OCI-LY3 (cell line): ENCODE results near the gene MASP1.

ENCODE experiments used
- H2AFZ ChIP-seq: fragments of 200-600, 300-600 bp; shearing (Covaris generic); 2 replicates; pipeline ENCODE4 v1.6.0; 2014; ENCODE audit warnings: antibody characterized with exemption, low read depth, low read length
- H3K27ac ChIP-seq: fragments of 200-600, 300-600 bp; sonication (generic); 2 replicates; pipeline ENCODE4 v1.5.1; 2014; ENCODE audit warnings: mild to moderate bottlenecking, low read length, moderate library complexity, mixed read lengths
- H3K27me3 ChIP-seq: fragments of 200-600, 300-600 bp; sonication (generic); 2 replicates; pipeline ENCODE4 v1.6.1; 2014; ENCODE audit warnings: low read depth, low read length, mixed read lengths
- H3K36me3 ChIP-seq: fragments of 200-600, 300-600 bp; sonication (generic); replicated peaks from 2 replicates; pipeline ENCODE3; 2014; ENCODE audit warnings: low read depth, low read length, mixed read lengths
- H3K4me1 ChIP-seq: fragments of 300-600, 200-600 bp; sonication (generic); 2 replicates; pipeline ENCODE4 v1.6.1; 2014; ENCODE audit warnings: low read length, mixed read lengths
- H3K4me2 ChIP-seq: fragments of 200-600, 300-600 bp; sonication (generic); 2 replicates; pipeline ENCODE4 v1.6.1; 2014; ENCODE audit warnings: low read length, mixed read lengths
- H3K4me3 ChIP-seq: fragments of 300-600, 200-600 bp; sonication (generic); 2 replicates; pipeline ENCODE4 v1.5.1; 2014; ENCODE audit warnings: antibody characterized with exemption, mild to moderate bottlenecking, low read length, moderate library complexity
- H3K79me2 ChIP-seq: fragments of 300-600, 200-600 bp; shearing (Covaris generic); 2 replicates; pipeline ENCODE4 v1.6.1; 2014; ENCODE audit warnings: mild to moderate bottlenecking, low read length, mixed read lengths
- H3K9ac ChIP-seq: fragments of 300-600, 200-600 bp; shearing (Covaris generic); 2 replicates; pipeline ENCODE4 v1.6.0; 2014; ENCODE audit warnings: mild to moderate bottlenecking, low read length, moderate library complexity
- H3K9me3 ChIP-seq: fragments of 200-600, 300-600 bp; shearing (Covaris generic); 2 replicates; pipeline ENCODE4 v1.6.1; 2014; ENCODE audit warnings: low read length, mixed read lengths; ENCODE audit not compliant: insufficient read depth
- H4K20me1 ChIP-seq: fragments of 200-600, 300-600 bp; sonication (generic); 2 replicates; pipeline ENCODE4 v1.6.1; 2016; ENCODE audit warnings: low read length, mixed read lengths; ENCODE audit not compliant: insufficient read depth
- CTCF ChIP-seq: fragments of 200-600, 300-600 bp; sonication (generic); IDR thresholded peaks from 2 replicates; pipeline ENCODE4 v1.5.1; 2014; ENCODE audit warnings: antibody characterized with exemption, low read length, low read depth
- EZH2phosphoT487 ChIP-seq: fragments of 200-600 bp; shearing (Covaris generic); IDR thresholded peaks from 2 replicates; pipeline ENCODE4 v1.6.1; 2018; ENCODE audit warnings: antibody characterized with exemption, mixed run types, low read depth

The MASP1 gene

GRCh38 chr3:187213616-187214015, 77.9 kb downstream of the MASP1 start:
- Histone ChIP-seq H4K20me1 (no peaks in the 10 kb centered on the region), H3K27me3 (peaks cover 4% of the 10 kb centered on the region; the same call in 1 of the 2 replicates), H2AFZ (no peak overlapping the region), H3K4me3 (no peak overlapping the region), H3K79me2 (no peaks in the 10 kb centered on the region), H3K4me1 (no peaks in the 10 kb centered on the region), H3K9ac (no peak overlapping the region), H3K27ac (no peak overlapping the region), H3K36me3 (no peaks in the 10 kb centered on the region), H3K9me3 (no peaks in the 10 kb centered on the region), H3K4me2 (no peak overlapping the region)
- TF ChIP-seq CTCF (no peak), EZH2phosphoT487 (no peak)

GRCh38 chr3:187212705-187213104, 78.8 kb downstream of the MASP1 start:
- no peak overlapping the region for H3K9ac ChIP-seq
- H3K4me2 ChIP-seq = no peak overlapping the region
- no peaks in the 10 kb centered on the region; the same call in 1 of the 2 replicates for H3K27me3 ChIP-seq
- TF ChIP-seq EZH2phosphoT487 = no peak
- TF ChIP-seq CTCF = no peak
- H3K36me3 ChIP-seq = no peaks in the 10 kb centered on the region
- H3K79me2 ChIP-seq = no peaks in the 10 kb centered on the region
- no peaks in the 10 kb centered on the region for H3K4me1 ChIP-seq
- no peak overlapping the region for H3K27ac ChIP-seq
- no peak overlapping the region for H3K4me3 ChIP-seq
- no peak overlapping the region for H2AFZ ChIP-seq
- H3K9me3 ChIP-seq = no peaks in the 10 kb centered on the region
- H4K20me1 ChIP-seq = no peaks in the 10 kb centered on the region

DNA sequence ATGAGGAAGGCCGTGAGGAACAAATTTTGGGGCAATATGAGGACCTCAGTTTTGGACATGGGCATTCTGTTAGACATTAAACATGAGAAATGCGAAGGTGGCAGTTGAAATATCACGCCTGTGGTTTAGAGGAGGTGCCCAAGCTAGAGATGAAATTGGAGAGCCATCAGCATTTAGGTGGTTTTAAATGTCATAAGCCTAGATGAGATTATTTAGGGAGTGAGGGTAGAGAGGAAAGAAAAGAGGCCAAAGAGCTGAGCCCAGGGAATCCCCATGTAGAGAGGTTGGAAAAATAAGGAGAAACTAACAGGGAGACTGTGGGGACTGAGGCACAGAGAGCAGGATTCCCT, 79.4 kb downstream of the MASP1 start:
- TF ChIP-seq CTCF = no peak
- no peak for TF ChIP-seq EZH2phosphoT487
- Histone ChIP-seq H3K9me3 (no peaks in the 10 kb centered on the region), H3K27me3 (no peaks in the 10 kb centered on the region; the same call in 1 of the 2 replicates), H4K20me1 (no peaks in the 10 kb centered on the region), H3K4me1 (no peaks in the 10 kb centered on the region), H3K36me3 (no peaks in the 10 kb centered on the region), H3K27ac (no peak overlapping the region), H3K4me2 (no peak overlapping the region), H3K9ac (no peak overlapping the region), H2AFZ (no peak overlapping the region), H3K79me2 (no peaks in the 10 kb centered on the region), H3K4me3 (no peak overlapping the region)

GRCh38 chr3:187211532-187212195, 79.9 kb downstream of the MASP1 start:
- Histone ChIP-seq H3K9ac (no peak overlapping the region), H3K36me3 (no peaks in the 10 kb centered on the region), H4K20me1 (no peaks in the 10 kb centered on the region), H3K27ac (no peak overlapping the region), H3K79me2 (no peaks in the 10 kb centered on the region), H3K4me1 (no peaks in the 10 kb centered on the region), H3K4me3 (no peak overlapping the region), H3K27me3 (no peaks in the 10 kb centered on the region; the same call in 1 of the 2 replicates), H3K4me2 (no peak overlapping the region), H2AFZ (no peak overlapping the region), H3K9me3 (no peaks in the 10 kb centered on the region)
- no peak for TF ChIP-seq CTCF
